HEK293 (cell line): ENCODE results near the gene IGF2R.

Experiments
- IKZF3 ChIP-seq: fragments of 450-650 bp; IDR thresholded peaks from 2 replicates; pipeline ENCODE4 v1.5.0; 2018; ENCODE audit warnings: missing biosample characterization, mild to moderate bottlenecking, missing genetic modification characterization, moderate library complexity
- MYNN ChIP-seq: fragments of 450-650 bp; formaldehyde crosslinking; IDR thresholded peaks from 2 replicates; pipeline ENCODE4 v1.5.1; 2016; ENCODE audit warnings: missing biosample characterization, missing genetic modification characterization, borderline replicate concordance
- PBX3 ChIP-seq: sonication (generic); formaldehyde crosslinking; IDR thresholded peaks from 2 replicates; pipeline ENCODE4 v1.8.1; 2022; ENCODE audit warnings: mild to moderate bottlenecking, moderate library complexity, missing genetic modification reagents
- REST ChIP-seq: fragments of 450-650 bp; formaldehyde crosslinking; IDR thresholded peaks from 2 replicates; pipeline ENCODE4 v1.5.1; 2016; ENCODE audit warnings: missing biosample characterization, missing genetic modification characterization
- SALL2 ChIP-seq: fragments of 450-650 bp; formaldehyde crosslinking; IDR thresholded peaks from 2 replicates; pipeline ENCODE4 v1.5.0; 2017; ENCODE audit warnings: missing biosample characterization, mild to moderate bottlenecking, missing genetic modification characterization, borderline replicate concordance
- ZBTB7A ChIP-seq: fragments of 450-650 bp; formaldehyde crosslinking; IDR thresholded peaks from 2 replicates; pipeline ENCODE4 v1.5.1; 2016; ENCODE audit warnings: low read depth, missing biosample characterization, missing genetic modification characterization
- ZNF146 ChIP-seq: fragments of 450-650 bp; formaldehyde crosslinking; IDR thresholded peaks from 2 replicates; pipeline ENCODE4 v1.5.1; 2016; ENCODE audit warnings: missing biosample characterization, missing genetic modification characterization
- ZNF488 ChIP-seq: fragments of 450-650 bp; formaldehyde crosslinking; IDR thresholded peaks from 2 replicates; pipeline ENCODE4 v1.5.1; 2016; ENCODE audit warnings: missing biosample characterization, missing genetic modification characterization
- ZNF561 ChIP-seq: fragments of 450-650 bp; IDR thresholded peaks from 2 replicates; pipeline ENCODE4 v1.5.1; 2018; ENCODE audit warnings: missing biosample characterization, missing genetic modification characterization, borderline replicate concordance
- ZNF830 ChIP-seq: fragments of 450-650 bp; IDR thresholded peaks from 2 replicates; pipeline ENCODE4 v1.5.0; 2018; ENCODE audit warnings: missing biosample characterization, missing genetic modification characterization, low read depth, mild to moderate bottlenecking, moderate library complexity
- TF ChIP-seq, protein P1 (sequence below): fragments of 450-650 bp; formaldehyde crosslinking; IDR thresholded peaks from 2 replicates; pipeline ENCODE4 v1.5.1; 2016; ENCODE audit warnings: missing biosample characterization, missing genetic modification characterization
- TF ChIP-seq, protein P2 (sequence below): fragments of 450-650 bp; formaldehyde crosslinking; IDR thresholded peaks from 2 replicates; pipeline ENCODE4 v1.5.0; 2017; ENCODE audit warnings: missing biosample characterization, missing genetic modification characterization, borderline replicate concordance
- TF ChIP-seq, protein P3 (sequence below): fragments of 450-650 bp; formaldehyde crosslinking; IDR thresholded peaks from 2 replicates; pipeline ENCODE4 v1.5.1; 2016; ENCODE audit warnings: missing biosample characterization, missing genetic modification characterization

DNA sequence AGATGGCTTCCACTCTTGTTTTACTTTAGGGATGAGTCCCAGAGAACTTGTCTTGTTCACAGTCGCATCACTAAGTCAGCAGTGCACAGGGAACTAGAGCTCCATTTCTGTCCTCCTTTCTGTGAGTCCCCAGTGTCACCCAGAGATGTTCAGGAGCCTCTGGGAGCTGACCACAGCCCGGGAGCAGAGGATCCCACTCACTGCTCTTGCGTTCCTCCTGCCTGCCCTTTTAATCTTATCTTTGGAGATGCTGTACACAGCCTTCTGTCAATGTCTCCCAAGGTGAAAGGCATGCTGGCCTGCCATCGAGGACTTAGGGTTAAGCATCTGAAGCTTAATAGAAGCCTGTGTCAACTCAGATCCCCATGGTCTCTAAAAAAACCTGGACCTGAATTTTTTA is 71.2 kb downstream of the IGF2R start:
- TF ChIP-seq, protein P1, sequence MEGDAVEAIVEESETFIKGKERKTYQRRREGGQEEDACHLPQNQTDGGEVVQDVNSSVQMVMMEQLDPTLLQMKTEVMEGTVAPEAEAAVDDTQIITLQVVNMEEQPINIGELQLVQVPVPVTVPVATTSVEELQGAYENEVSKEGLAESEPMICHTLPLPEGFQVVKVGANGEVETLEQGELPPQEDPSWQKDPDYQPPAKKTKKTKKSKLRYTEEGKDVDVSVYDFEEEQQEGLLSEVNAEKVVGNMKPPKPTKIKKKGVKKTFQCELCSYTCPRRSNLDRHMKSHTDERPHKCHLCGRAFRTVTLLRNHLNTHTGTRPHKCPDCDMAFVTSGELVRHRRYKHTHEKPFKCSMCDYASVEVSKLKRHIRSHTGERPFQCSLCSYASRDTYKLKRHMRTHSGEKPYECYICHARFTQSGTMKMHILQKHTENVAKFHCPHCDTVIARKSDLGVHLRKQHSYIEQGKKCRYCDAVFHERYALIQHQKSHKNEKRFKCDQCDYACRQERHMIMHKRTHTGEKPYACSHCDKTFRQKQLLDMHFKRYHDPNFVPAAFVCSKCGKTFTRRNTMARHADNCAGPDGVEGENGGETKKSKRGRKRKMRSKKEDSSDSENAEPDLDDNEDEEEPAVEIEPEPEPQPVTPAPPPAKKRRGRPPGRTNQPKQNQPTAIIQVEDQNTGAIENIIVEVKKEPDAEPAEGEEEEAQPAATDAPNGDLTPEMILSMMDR (tag by site-specific recombination) = no peak
- TF ChIP-seq ZNF830 = no peak
- TF ChIP-seq ZNF146 (tag by site-specific recombination) = no peak
- TF ChIP-seq PBX3 (CRISPR knock-in tag) = no peak
- no peak for TF ChIP-seq ZNF488 (tag by site-specific recombination)
- no peak for TF ChIP-seq ZNF561 (tag by site-specific recombination)
- TF ChIP-seq ZBTB7A (tag by site-specific recombination) = no peak
- no peak for TF ChIP-seq REST (tag by site-specific recombination)
- TF ChIP-seq, protein P2, sequence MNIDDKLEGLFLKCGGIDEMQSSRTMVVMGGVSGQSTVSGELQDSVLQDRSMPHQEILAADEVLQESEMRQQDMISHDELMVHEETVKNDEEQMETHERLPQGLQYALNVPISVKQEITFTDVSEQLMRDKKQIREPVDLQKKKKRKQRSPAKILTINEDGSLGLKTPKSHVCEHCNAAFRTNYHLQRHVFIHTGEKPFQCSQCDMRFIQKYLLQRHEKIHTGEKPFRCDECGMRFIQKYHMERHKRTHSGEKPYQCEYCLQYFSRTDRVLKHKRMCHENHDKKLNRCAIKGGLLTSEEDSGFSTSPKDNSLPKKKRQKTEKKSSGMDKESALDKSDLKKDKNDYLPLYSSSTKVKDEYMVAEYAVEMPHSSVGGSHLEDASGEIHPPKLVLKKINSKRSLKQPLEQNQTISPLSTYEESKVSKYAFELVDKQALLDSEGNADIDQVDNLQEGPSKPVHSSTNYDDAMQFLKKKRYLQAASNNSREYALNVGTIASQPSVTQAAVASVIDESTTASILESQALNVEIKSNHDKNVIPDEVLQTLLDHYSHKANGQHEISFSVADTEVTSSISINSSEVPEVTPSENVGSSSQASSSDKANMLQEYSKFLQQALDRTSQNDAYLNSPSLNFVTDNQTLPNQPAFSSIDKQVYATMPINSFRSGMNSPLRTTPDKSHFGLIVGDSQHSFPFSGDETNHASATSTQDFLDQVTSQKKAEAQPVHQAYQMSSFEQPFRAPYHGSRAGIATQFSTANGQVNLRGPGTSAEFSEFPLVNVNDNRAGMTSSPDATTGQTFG (tag by site-specific recombination) = no peak
- TF ChIP-seq IKZF3 (tag by site-specific recombination) = no peak
- TF ChIP-seq, protein P3, sequence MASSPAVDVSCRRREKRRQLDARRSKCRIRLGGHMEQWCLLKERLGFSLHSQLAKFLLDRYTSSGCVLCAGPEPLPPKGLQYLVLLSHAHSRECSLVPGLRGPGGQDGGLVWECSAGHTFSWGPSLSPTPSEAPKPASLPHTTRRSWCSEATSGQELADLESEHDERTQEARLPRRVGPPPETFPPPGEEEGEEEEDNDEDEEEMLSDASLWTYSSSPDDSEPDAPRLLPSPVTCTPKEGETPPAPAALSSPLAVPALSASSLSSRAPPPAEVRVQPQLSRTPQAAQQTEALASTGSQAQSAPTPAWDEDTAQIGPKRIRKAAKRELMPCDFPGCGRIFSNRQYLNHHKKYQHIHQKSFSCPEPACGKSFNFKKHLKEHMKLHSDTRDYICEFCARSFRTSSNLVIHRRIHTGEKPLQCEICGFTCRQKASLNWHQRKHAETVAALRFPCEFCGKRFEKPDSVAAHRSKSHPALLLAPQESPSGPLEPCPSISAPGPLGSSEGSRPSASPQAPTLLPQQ (tag by site-specific recombination) = no peak
- no peak for TF ChIP-seq MYNN (tag by site-specific recombination)
- TF ChIP-seq SALL2 (tag by site-specific recombination) = no peak
